Panc1 (cell line): ENCODE data around the gene RTCB.

Experiments used
- CTCF ChIP-seq: fragments of 450-650 bp; IDR thresholded peaks from 2 replicates; pipeline ENCODE4 v1.5.1; 2017; ENCODE audit warnings: mild to moderate bottlenecking
- POLR2AphosphoS5 ChIP-seq: IDR thresholded peaks from 2 replicates; pipeline ENCODE4 v1.6.1; 2012; ENCODE audit warnings: mild to moderate bottlenecking, low read depth, low read length, moderate library complexity
- REST ChIP-seq, 2 experiments: IDR thresholded peaks; 2 replicates each; pipeline ENCODE4 v1.6.1; 2011 to 2012; ENCODE audit warnings: low read depth in 2 of 2, control low read depth in 1 of 2, low read length in 1 of 2, mild to moderate bottlenecking in 1 of 2, moderate library complexity in 1 of 2; ENCODE audit not compliant: insufficient read depth in 1 of 2
- SIN3A ChIP-seq: IDR thresholded peaks from 2 replicates; pipeline ENCODE4 v1.6.1; 2012; ENCODE audit warnings: low read depth, mild to moderate bottlenecking, low read length, moderate library complexity, borderline replicate concordance; ENCODE audit not compliant: insufficient read depth
- TCF7L2 ChIP-seq: IDR thresholded peaks from 2 replicates; pipeline ENCODE4 v1.6.1; 2011; ENCODE audit warnings: mild to moderate bottlenecking, low read depth, low read length, inconsistent platforms

- TF ChIP-seq CTCF (no peak), POLR2AphosphoS5 (no peak), REST (IDR thresholded peaks at IDR 0.05; ENCODE audit: insufficient read depth in 1 of 2, low read depth in 2 of 2, low read length in 1 of 2) (no peak), SIN3A (no peak), TCF7L2 (no peak)
Measured at GRCh38 chr22:32352681-32353080, 59.4 kb downstream of the RTCB start.
